ENCODE results near the gene DOCK1. TPM values are rescaled to one million over a fixed set of nuclear protein-coding genes. Genes with fewer than 3 reads are reported as not detected.

DOCK1 gene
- total RNA-seq, 4 donors from 2014 or later: 50.8 to 59.0 (median 53.6) TPM

GRCh38 chr10:126997801-126998590, 92.8 kb downstream of the DOCK1 start:
- Histone ChIP-seq H3K4me1 (no peaks in the 10 kb centered on the region), H3K9me3 (no peaks in the 10 kb centered on the region), H3K27ac (no peak overlapping the region), H3K36me3 (peaks cover 0 to 72% of the 10 kb centered on the region in 2 donors), H3K4me3 (no peak overlapping the region), H3K27me3 (no peaks in the 10 kb centered on the region)
- TF ChIP-seq CTCF (IDR thresholded peaks at IDR 0.05): no peak
- TF ChIP-seq POLR2AphosphoS5 (IDR thresholded peaks at IDR 0.05): no peak
- no peak for TF ChIP-seq POLR2A (IDR thresholded peaks at IDR 0.05)
- no peak for TF ChIP-seq EP300 (IDR thresholded peaks at IDR 0.05)
- 93 to 94% methylated on average over 5 to 7 of the region's 8 CpGs for WGBS, 2 donors (ENCODE audit: low coverage in 1 of 2)
- no peak for ATAC-seq

GRCh38 chr10:127000598-127000997, 95.4 kb downstream of the DOCK1 start:
- Histone ChIP-seq H3K27ac (no peak overlapping the region), H3K36me3 (peaks cover 0 to 85% of the 10 kb centered on the region in 2 donors), H3K9me3 (no peaks in the 10 kb centered on the region), H3K4me3 (no peak overlapping the region), H3K27me3 (no peaks in the 10 kb centered on the region), H3K4me1 (no peaks in the 10 kb centered on the region)
- TF ChIP-seq POLR2AphosphoS5 (IDR thresholded peaks at IDR 0.05) (no peak), CTCF (IDR thresholded peaks at IDR 0.05) (no peak)
- ATAC-seq: no peak
- 89 to 98% methylated on average over 5 to 12 of the region's 12 CpGs for whole genome bisulfite sequencing, 2 donors (ENCODE audit: low coverage in 1 of 2)

GRCh38 chr10:127003032-127003685, 97.9 kb downstream of the DOCK1 start:
- H3K4me1 ChIP-seq: no peaks in the 10 kb centered on the region
- no peak for ATAC-seq
- H3K36me3 ChIP-seq: peaks cover 0 to 91% of the 10 kb centered on the region in 2 donors
- H3K27ac ChIP-seq: no peak overlapping the region
- no peak for TF ChIP-seq POLR2A (IDR thresholded peaks at IDR 0.05)
- TF ChIP-seq EP300 (IDR thresholded peaks at IDR 0.05): no peak
- TF ChIP-seq CTCF (IDR thresholded peaks at IDR 0.05): no peak
- TF ChIP-seq POLR2AphosphoS5 (IDR thresholded peaks at IDR 0.05): no peak
- no peak overlapping the region for H3K4me3 ChIP-seq
- H3K27me3 ChIP-seq: no peaks in the 10 kb centered on the region
- no peaks in the 10 kb centered on the region for H3K9me3 ChIP-seq
- WGBS, 2 donors (ENCODE audit: low coverage in 1 of 2): 96 to 100% methylated on average over 1 to 4 of the region's 9 CpGs

DNA sequence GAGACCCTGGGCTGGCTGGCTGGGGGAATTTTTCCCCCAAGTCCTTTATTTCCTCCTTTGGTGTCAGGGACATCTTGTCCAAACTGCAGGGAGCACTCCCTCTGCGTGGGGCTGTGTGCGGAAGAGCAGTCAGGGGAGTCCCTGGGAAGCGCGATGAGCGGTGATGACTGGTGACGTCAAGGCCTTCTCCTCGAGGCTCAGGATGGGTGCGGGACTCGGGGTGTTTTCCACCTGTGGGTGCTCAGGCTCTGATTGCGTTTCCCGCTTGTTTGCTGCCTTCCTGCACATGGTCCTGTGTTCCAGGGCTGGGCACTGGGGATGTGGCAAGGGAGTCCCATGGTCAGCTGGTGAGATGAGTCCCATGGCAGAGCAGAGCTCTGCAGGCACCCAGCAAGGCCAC, 101.2 kb downstream of the DOCK1 start:
- no peak for TF ChIP-seq CTCF (IDR thresholded peaks at IDR 0.05)
- no peak for TF ChIP-seq POLR2A (IDR thresholded peaks at IDR 0.05)
- no peak for TF ChIP-seq POLR2AphosphoS5 (IDR thresholded peaks at IDR 0.05)
- TF ChIP-seq EP300 (IDR thresholded peaks at IDR 0.05): no peak
- Histone ChIP-seq H3K4me1 (no peaks in the 10 kb centered on the region), H3K36me3 (peaks cover 0 to 72% of the 10 kb centered on the region in 2 donors), H3K27me3 (no peaks in the 10 kb centered on the region), H3K9me3 (no peaks in the 10 kb centered on the region), H3K4me3 (no peak overlapping the region), H3K27ac (no peak overlapping the region)
- 100% methylated on average over 2 of the region's 11 CpGs; no CpG with 5 or more reads in 1 of the 2 donors for WGBS, 2 donors (ENCODE audit: low coverage in 1 of 2)
- ATAC-seq: no peak
